DMS 273 (cell line): ENCODE results near the gene OR52E4.
A peak's percentile ranks its signal among the peaks of the same experiment; 100 is the strongest.

ENCODE experiments used
- DNase-seq: peaks from one replicate; lab custom pipeline; 2025; ENCODE audit not compliant: unreplicated experiment; lab: John Stamatoyannopoulos, UW

The OR52E4 gene

GRCh38 chr11:5880329-5880728, at the start of gene OR52E4:
OR52E4 (plus strand) TSS chr11:5880629; CDS start chr11:5884293, 3,664 bp downstream.
- no peak for DNase-seq

DNA sequence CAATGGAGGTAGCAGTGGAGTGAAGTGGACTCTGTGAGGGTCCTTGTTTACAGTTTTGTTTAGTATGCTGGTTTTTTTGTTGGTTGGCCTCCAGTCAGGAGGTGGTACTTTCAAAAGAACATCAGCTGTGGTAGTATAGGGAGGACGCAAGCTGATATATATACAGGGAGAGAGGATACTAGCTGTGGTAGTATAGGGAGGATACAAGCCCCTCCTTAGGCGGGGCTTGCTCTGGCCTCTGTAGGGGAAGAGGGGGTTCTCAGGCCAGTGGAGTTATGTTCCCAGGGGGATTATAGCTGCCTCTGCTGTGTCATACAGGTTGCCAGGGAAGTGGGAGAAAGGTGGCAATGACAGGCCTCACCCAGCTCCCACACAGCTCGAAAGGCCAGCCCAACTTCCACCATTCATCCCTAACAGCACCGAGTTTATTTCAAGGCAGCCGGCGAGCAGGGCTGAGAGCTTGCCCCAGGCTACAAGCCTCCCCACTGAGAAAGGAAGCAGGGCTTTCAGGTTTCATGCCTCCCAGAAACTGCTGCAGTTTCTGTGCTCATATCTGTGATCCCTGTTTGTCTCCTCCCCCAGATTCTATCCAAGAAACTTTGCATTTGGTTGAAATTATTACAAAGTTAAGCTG, 49.1 kb upstream of the OR52E4 start:
- no peak for DNase-seq

GRCh38 chr11:5833446-5833845, 47.0 kb upstream of the OR52E4 start:
- DNase-seq = no peak

- no peak for DNase-seq
These were observed 42.7 kb upstream of the OR52E4 start for GRCh38 chr11:5837695-5838094.

DNA sequence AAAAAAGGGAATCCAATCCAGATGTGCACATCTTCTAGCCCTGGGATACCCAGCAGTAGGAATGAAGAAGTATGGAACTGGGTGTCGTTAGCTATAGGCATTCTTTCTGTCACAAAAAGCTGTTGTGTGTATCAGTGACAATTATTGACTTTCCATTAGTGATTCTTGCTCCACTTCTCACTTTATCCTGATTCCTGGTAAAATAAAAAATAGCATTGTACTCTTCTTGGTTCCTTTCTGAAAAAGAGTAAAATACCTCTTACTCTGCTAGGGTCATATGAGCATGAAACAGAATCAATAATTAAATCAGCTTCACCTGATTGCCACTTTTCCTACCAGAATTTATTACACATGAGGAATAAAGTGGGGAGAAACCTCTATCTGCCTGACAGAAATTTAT, 38.6 kb upstream of the OR52E4 start, which contains the start of gene OR52E6:
Gene OR52E6 (minus strand): TSS at position 101 of the 400 bp plus-strand sequence. CDS start 0 bp downstream, at position 101.
- DNase-seq = no peak

GRCh38 chr11:5846701-5847100, 33.7 kb upstream of the OR52E4 start:
- DNase-seq = no peak

DNA sequence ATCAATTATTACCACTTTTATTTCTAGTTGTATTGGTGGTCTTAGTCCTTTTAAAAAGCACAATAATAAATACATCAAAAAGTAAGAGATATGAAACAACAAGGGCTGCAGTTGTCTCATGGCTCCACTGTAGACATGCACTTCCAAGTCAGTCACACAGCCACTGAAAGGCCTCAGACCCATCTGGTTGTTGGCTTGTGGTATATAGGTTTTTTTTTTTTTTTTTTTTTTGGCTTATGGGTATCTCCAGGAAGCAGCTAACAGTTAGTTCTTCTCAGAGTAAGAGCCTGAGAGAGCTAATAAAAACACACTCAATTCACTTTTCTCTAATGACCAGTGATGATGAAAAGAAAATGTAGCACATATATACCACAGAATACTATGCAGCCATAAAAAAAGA, 32.7 kb upstream of the OR52E4 start:
- no peak for DNase-seq

DNA sequence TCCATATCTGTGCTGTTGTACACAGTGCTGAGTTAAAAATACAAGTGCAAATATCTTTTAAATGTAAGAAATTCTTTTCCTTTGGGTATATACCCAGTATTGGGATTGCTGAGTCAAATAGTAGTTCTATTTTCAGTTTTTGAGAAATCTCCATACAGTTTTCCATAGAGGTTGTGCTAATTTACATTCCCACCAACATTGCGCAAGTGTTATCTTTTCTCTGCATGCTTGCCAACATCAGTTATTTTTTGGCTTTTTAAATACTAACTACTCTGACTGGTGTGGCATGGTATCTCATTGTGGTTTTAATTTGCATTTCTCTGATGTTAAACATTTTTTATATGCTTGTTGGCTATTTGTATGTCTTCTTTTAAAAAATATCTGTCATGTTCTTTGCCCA, 29.4 kb upstream of the OR52E4 start:
- DNase-seq = no peak

GRCh38 chr11:5857590-5857989, 22.8 kb upstream of the OR52E4 start, which contains the start of gene OR52E8:
OR52E8 (minus strand) TSS chr11:5857690; CDS start chr11:5857690, 0 bp downstream.
- no peak for DNase-seq

GRCh38 chr11:5865826-5866225, 14.6 kb upstream of the OR52E4 start:
- no peak for DNase-seq

GRCh38 chr11:5878564-5878963, 1.9 kb upstream of the OR52E4 start:
- DNase-seq = no peak

DNA sequence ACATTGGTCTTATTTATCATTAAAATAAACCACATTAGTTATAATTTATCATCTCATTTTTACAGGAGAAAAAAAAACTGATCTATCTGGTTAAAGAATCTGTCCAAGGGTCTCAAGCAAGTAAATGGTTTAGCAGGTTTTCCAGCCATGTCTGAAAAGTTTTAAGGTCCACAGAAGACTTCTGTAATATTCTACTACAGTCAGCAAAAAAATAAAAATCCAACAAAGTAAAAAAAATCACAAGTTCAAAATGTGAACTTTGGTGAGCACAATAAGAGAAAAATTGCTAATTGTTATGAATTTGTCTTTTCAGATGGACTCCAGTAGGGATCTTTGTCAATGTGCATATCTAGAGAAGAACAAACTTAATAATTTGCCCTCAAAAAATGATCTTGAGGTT, 1.3 kb downstream of the OR52E4 start:
- no peak for DNase-seq

GRCh38 chr11:5887172-5887571, 6.7 kb downstream of the OR52E4 start:
- no peak for DNase-seq

DNA sequence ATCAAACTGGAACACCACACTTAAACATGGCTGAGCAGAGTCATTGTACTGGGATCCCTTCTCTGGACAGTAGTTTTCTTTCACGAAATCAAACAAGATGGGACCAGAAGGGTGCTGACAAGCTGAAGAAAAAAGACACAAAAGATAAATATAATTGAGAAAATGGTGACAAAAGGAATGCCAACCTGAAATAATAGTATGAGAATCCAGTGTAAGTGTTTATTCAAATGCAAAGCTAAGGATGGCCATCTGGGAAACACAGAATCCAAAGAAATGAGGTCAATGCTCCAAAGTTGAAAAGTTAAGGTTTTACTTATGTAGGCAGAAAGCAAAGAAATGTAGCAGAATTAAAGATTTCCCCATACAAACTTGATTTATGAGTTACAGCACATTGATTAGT, 7.2 kb downstream of the OR52E4 start:
- no peak for DNase-seq

DNA sequence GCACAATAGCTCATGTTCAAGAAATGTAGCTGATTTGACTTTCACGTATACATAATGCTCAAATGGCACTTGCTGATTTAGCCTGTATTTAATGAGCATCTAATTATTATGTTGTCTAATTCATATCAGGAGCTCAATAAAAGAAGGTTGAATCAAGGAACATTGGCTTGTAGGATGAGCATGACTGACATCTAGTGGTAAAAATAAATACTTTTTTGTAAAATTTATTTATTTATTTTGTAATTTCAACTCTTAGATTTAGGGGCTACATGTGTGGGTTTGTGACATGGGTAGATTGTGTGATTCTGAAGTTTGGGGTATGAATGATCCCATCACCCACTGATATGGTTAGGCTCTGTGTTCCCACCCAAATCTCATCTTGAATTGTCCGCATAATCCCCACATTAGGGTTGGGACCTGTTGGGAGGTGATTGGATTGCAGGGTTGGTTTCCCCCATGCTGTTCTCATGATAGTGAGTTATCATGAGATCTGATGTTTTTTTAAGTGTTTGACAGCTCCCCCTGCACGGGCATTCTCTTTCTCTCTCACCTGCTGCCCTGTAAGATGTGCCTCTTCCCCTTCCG, 10.9 kb downstream of the OR52E4 start:
- DNase-seq = peak; percentile 5

GRCh38 chr11:5892908-5893307, 12.5 kb downstream of the OR52E4 start, which contains the start of gene OR52E5:
OR52E5 (plus strand) TSS chr11:5893208; CDS start chr11:5900777, 7,569 bp downstream.
- DNase-seq = no peak

DNA sequence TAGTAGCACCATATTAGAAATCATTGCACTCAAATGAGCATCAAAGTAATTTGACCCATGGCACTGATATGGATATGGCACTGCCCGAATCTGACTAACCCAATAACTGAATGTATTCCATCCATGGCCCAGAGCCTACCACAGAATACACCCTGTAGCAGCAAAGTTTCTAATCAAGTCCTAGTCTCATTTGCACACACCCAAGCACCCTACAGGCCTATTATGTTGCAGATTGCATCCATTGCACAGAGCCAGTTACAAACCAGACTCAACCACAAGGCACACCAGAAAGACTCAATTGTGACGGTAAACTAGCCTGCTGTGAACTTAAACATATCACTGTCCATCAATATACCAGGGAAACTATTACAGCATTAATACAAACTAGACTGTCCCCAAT, 19.1 kb downstream of the OR52E4 start:
- no peak for DNase-seq

GRCh38 chr11:5910540-5910939, 30.1 kb downstream of the OR52E4 start:
- DNase-seq = no peak

GRCh38 chr11:5922749-5923426, 42.5 kb downstream of the OR52E4 start:
- peak; percentile 1 for DNase-seq

DNA sequence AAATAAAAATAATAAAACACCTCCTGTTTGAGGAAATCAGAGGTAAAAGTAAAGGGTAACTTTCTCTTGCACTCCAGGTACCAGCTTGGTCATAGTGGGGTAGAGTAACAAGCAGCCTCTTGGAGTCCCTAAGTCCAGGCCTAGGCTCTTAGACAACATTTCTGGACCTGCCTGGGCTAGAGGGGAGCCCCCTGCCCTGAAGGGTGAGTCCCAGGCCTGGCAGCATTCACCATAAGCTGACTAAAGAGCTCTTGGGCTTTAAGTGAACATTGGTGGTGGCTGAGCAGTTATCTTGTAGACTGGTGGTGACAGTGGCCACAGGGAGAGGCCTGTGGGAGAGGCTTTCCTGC, 43.0 kb downstream of the OR52E4 start:
- no peak for DNase-seq

- DNase-seq = no peak
These were observed 43.4 kb downstream of the OR52E4 start for GRCh38 chr11:5923794-5924193.

- no peak for DNase-seq
These were observed 47.8 kb downstream of the OR52E4 start for GRCh38 chr11:5928271-5928670.
